Neural progenitor cell (in vitro differentiated cells): ENCODE results near the gene CLDND1. TPM values are rescaled to one million over a fixed set of nuclear protein-coding genes. Genes with fewer than 3 reads are reported as not detected.

Experiments used
- DNase-seq: peaks from one replicate; pipeline ENCODE4 v3.0.0-alpha.2; 2016; ENCODE audit warnings: low spot score
- H2AFZ ChIP-seq: fragments of 200-600 bp; sonication (generic); replicated peaks from 2 replicates; pipeline ENCODE4 v1.6.1; 2016; ENCODE audit warnings: antibody characterized with exemption
- H3F3A ChIP-seq: fragments of 200-600 bp; sonication (generic); 2 replicates; pipeline ENCODE4 v1.6.1; 2016; ENCODE audit warnings: antibody characterized with exemption, low read depth
- H3K27ac ChIP-seq: fragments of 200-600 bp; sonication (generic); 2 replicates; pipeline ENCODE4 v1.5.1; 2016; ENCODE audit warnings: mild to moderate bottlenecking
- H3K27me3 ChIP-seq: fragments of 200-600 bp; sonication (generic); 2 replicates; pipeline ENCODE4 v1.6.1; 2016; ENCODE audit warnings: mild to moderate bottlenecking, moderate library complexity
- H3K36me3 ChIP-seq: fragments of 200-600 bp; sonication (generic); 2 replicates; pipeline ENCODE4 v1.5.1; 2016
- H3K4me1 ChIP-seq: fragments of 200-600 bp; sonication (generic); 2 replicates; pipeline ENCODE4 v1.6.1; 2016; ENCODE audit warnings: mixed run types
- H3K4me2 ChIP-seq: fragments of 200-600 bp; sonication (generic); 2 replicates; pipeline ENCODE4 v1.6.1; 2016
- H3K4me3 ChIP-seq: fragments of 200-600 bp; sonication (generic); 2 replicates; pipeline ENCODE4 v1.5.1; 2016
- H3K79me2 ChIP-seq: fragments of 200-600 bp; sonication (generic); 2 replicates; pipeline ENCODE4 v1.6.1; 2016; ENCODE audit warnings: low read depth
- H3K9ac ChIP-seq: fragments of 200-600 bp; sonication (generic); 2 replicates; pipeline ENCODE4 v1.6.1; 2016
- H3K9me3 ChIP-seq: fragments of 200-600 bp; sonication (generic); 2 replicates; pipeline ENCODE4 v1.5.1; 2016; ENCODE audit warnings: low read depth
- H4K20me1 ChIP-seq: fragments of 200-600 bp; sonication (generic); 2 replicates; pipeline ENCODE4 v1.6.1; 2016; ENCODE audit warnings: low read depth
- H3K27ac Mint-ChIP-seq: 3 replicates; pipeline ENCODE4 v1.8.0; 2021; ENCODE audit warnings: mixed read lengths
- H3K27me3 Mint-ChIP-seq: 2 replicates; pipeline ENCODE4 v1.8.0; 2022; ENCODE audit warnings: low read depth, mild to moderate bottlenecking, inconsistent platforms, moderate library complexity, mixed read lengths; ENCODE audit not compliant: insufficient read depth
- H3K36me3 Mint-ChIP-seq: 3 replicates; pipeline ENCODE4 v1.8.0; 2021; ENCODE audit warnings: mixed read lengths
- H3K4me1 Mint-ChIP-seq: 3 replicates; pipeline ENCODE4 v1.8.0; 2021; ENCODE audit warnings: mixed read lengths
- H3K4me3 Mint-ChIP-seq: 3 replicates; pipeline ENCODE4 v1.8.0; 2021; ENCODE audit warnings: mild to moderate bottlenecking, moderate library complexity, mixed read lengths
- H3K9me3 Mint-ChIP-seq: 3 replicates; pipeline ENCODE4 v1.8.0; 2020; ENCODE audit warnings: mixed read lengths
- CTCF ChIP-seq: fragments of 200-600 bp; sonication (generic); IDR thresholded peaks from 2 replicates; pipeline ENCODE4 v1.5.1; 2017; ENCODE audit warnings: antibody characterized with exemption, mild to moderate bottlenecking
- EZH2 ChIP-seq: fragments of 200-600 bp; sonication (generic); IDR thresholded peaks from 2 replicates; pipeline ENCODE4 v1.6.1; 2017; ENCODE audit warnings: antibody characterized with exemption, mild to moderate bottlenecking, moderate library complexity
- EZH2phosphoT487 ChIP-seq: fragments of 200-600 bp; sonication (generic); IDR thresholded peaks from 2 replicates; pipeline ENCODE4 v1.6.1; 2017; ENCODE audit warnings: antibody characterized with exemption
- total RNA-seq: library from RNA; depleted of rRNA; stranded (reverse); fragments of >200 nt; gene quantifications from 2 replicates; pipeline ENCODE4 v1.2.3, GENCODE V29; 2015; ENCODE audit warnings: low replicate concordance

Gene CLDND1
- total RNA-seq, 1 donor from 2014 or later: 176 TPM

- no peak overlapping the region for H2AFZ ChIP-seq
These were observed 10.2 kb upstream of the CLDND1 start for GRCh38 chr3:98532709-98533571.

GRCh38 chr3:98532275-98532637 lies 9.6 kb upstream of the CLDND1 start:
- Histone ChIP-seq H3K4me3 (no peak overlapping the region), H2AFZ (no peak overlapping the region), H3K27ac (no peak overlapping the region), H3K4me1 (peaks cover 17% of the 10 kb centered on the region), H3K27me3 (peaks cover 36% of the 10 kb centered on the region), H3K36me3 (no peaks in the 10 kb centered on the region), H4K20me1 (peaks cover 4% of the 10 kb centered on the region), H3K9me3 (no peaks in the 10 kb centered on the region), H3K79me2 (no peaks in the 10 kb centered on the region), H3K4me2 (no peak overlapping the region), H3F3A (no peaks in the 10 kb centered on the region), H3K9ac (no peak overlapping the region)
- peaks cover 4% of the 10 kb centered on the region for H3K27me3 Mint-ChIP-seq
- no peak for TF ChIP-seq EZH2phosphoT487
- TF ChIP-seq EZH2: no peak
- no peak for TF ChIP-seq CTCF
- no peak overlapping the region for H3K4me3 Mint-ChIP-seq
- H3K9me3 Mint-ChIP-seq: no peaks in the 10 kb centered on the region
- no peak for DNase-seq
- peaks cover 3% of the 10 kb centered on the region for H3K4me1 Mint-ChIP-seq
- H3K27ac Mint-ChIP-seq: no peak overlapping the region
- H3K36me3 Mint-ChIP-seq: no peaks in the 10 kb centered on the region

More at GRCh38 chr3:98532709-98533571, 10.2 kb upstream of the CLDND1 start:
- Mint-ChIP-seq H3K4me1 (peaks cover 3% of the 10 kb centered on the region), H3K4me3 (no peak overlapping the region), H3K36me3 (no peaks in the 10 kb centered on the region), H3K27ac (no peak overlapping the region), H3K27me3 (peaks cover 4% of the 10 kb centered on the region), H3K9me3 (no peaks in the 10 kb centered on the region)
- H4K20me1 ChIP-seq: peaks cover 4% of the 10 kb centered on the region
- H3K4me1 ChIP-seq: peaks cover 15% of the 10 kb centered on the region
- no peaks in the 10 kb centered on the region for H3K79me2 ChIP-seq
- H3F3A ChIP-seq: no peaks in the 10 kb centered on the region
- DNase-seq: no peak
- H3K9ac ChIP-seq: no peak overlapping the region
- TF ChIP-seq EZH2phosphoT487 (no peak), CTCF (no peak), EZH2 (no peak)
- no peak overlapping the region for H3K4me3 ChIP-seq
- H3K27ac ChIP-seq: no peak overlapping the region
- no peaks in the 10 kb centered on the region for H3K36me3 ChIP-seq
- no peak overlapping the region for H3K4me2 ChIP-seq
- H3K9me3 ChIP-seq: no peaks in the 10 kb centered on the region
- H3K27me3 ChIP-seq: peaks cover 29% of the 10 kb centered on the region

GRCh38 chr3:98531622-98532274 lies 9.0 kb upstream of the CLDND1 start, which contains the start of gene GPR15:
Gene GPR15 (plus strand): TSS chr3:98531978. CDS start chr3:98532034, 56 bp downstream.
- Histone ChIP-seq H3K79me2 (no peaks in the 10 kb centered on the region), H3K4me2 (no peak within 1 kb of the TSS), H3K9me3 (no peaks in the 10 kb centered on the region), H3K27me3 (peaks cover 41% of the 10 kb centered on the region), H3K4me3 (no peak within 1 kb of the TSS), H3F3A (no peaks in the 10 kb centered on the region), H3K36me3 (no peaks in the 10 kb centered on the region), H2AFZ (no peak within 1 kb of the TSS), H3K4me1 (peaks cover 17% of the 10 kb centered on the region), H4K20me1 (peaks cover 4% of the 10 kb centered on the region), H3K9ac (no peak within 1 kb of the TSS), H3K27ac (no peak within 1 kb of the TSS)
- peaks cover 3% of the 10 kb centered on the region for H3K4me1 Mint-ChIP-seq
- TF ChIP-seq CTCF (no peak), EZH2 (no peak), EZH2phosphoT487 (no peak)
- no peaks in the 10 kb centered on the region for H3K9me3 Mint-ChIP-seq
- H3K27ac Mint-ChIP-seq: no peak within 1 kb of the TSS
- no peaks in the 10 kb centered on the region for H3K36me3 Mint-ChIP-seq
- no peak within 1 kb of the TSS for H3K4me3 Mint-ChIP-seq
- H3K27me3 Mint-ChIP-seq: peaks cover 4% of the 10 kb centered on the region
- DNase-seq: no peak
